CD4-positive, alpha-beta T cell treated with Interferon alpha-2 for 1 hour (primary cell): ENCODE data around the gene PLPPR4.
"Not testable (repeated sequence)": the region's sequence is repeated elsewhere in the genome, so short reads cannot be mapped to it uniquely, and the experiment has no call there.

Experiments
- DNase-seq, 2 donors: peaks; one replicate each; pipeline ENCODE4 v3.0.0-alpha.2; 2020 to 2022

Gene PLPPR4

DNA sequence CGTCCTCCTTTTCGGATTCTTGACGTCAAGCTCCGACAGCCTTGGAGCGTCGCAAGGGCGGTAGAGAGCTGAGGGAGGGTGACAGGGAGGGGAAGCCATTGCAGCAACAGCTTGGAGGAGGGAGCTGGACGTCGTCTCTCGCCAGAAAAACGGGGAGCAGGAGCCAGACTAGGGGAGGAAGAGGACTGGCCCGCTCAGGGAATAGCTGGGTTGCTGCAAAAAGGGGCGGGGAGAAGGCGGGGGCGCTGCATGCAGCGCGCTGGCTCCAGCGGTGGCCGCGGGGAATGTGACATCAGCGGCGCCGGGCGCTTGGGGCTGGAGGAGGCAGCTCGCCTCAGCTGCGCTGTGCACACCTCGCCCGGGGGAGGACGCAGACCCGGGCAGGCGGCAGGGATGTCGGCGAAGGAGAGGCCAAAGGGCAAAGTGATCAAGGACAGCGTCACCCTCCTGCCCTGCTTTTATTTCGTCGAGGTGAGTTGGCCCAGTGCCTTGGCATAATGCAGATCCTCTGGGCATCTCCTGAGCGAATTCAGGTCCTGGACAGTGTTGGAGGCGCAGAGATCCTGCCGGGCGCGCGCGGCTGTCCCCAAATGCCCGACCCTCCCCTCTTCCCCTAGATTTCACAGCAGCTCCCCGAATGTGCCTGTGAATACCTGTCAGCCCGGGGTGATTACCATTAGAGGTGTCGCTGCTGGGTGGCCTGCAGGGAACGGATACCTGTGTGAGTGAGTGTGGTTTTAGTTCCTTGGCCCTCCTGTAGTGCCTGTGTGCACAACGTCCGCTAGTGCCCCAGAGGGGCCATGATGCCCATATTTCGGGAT, at the start of gene PLPPR4:
TSS of gene PLPPR4 (plus strand) at position 292 of the 821 bp plus-strand sequence. CDS start at position 394, 102 bp downstream.
- DNase-seq: no peak

GRCh38 chr1:99216956-99217355, 47.3 kb upstream of the PLPPR4 start:
- no peak for DNase-seq

GRCh38 chr1:99217599-99217998, 46.7 kb upstream of the PLPPR4 start:
- DNase-seq: no peak

GRCh38 chr1:99218572-99218971, 45.7 kb upstream of the PLPPR4 start:
- DNase-seq: no peak

- DNase-seq: no peak
These were observed 45.3 kb upstream of the PLPPR4 start for GRCh38 chr1:99218999-99219398.

DNA sequence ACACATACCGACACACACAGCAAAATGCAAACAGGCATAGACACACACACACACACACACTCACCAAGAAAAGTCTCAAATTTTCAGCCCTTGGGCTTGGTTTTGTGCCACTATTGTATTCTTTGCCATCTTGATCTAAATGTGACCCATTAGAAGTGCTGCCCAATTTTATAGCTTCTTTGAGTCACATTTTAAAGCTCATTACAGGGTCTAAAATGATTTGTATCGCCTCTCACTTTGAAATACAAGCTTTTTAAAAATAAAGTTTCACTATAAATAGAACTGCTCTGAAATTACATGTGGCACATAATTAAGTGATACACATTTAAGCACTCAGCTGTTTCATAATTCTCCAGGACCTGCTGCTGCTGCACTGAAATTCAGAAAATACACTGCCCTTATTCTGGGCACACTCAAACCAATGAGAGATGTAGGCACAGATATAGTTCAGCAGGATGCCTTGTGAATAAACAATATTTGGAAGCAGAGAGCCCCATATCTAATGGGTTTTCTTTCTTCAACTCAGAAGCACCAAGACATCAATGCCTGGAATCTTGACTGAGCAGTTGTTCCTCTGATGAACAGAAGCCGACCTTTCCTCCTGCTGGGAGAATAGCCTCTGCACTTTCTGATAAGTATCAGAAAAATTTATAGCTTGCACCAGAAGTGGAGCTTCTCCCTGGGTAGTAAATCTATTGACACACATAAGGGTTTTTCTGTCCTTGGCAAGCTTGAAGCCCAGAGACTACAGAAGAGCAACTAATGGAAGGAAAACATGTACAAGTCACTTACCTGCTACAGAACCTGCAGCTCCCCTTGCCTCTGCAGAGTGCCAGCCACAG, 37.0 kb upstream of the PLPPR4 start:
- DNase-seq: no peak

DNA sequence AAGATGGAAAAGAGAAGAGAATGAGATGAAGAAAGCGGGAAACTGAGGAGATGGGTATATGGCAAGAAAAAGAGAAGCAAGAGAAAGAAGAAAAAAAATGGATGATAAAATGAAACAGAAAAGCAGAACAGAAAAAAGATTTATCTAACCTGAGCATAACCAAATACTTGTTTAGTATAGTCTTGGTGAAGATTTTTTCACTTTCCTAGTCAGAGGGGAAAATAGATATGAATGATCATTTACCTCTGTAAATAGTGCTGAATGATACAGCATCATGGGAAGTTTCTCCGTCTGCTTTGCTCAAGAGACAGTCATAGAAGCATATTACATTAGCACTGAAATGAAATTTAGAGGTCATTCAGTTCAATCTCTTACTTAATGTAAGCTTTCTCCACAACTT, 36.1 kb upstream of the PLPPR4 start:
- no peak for DNase-seq

DNA sequence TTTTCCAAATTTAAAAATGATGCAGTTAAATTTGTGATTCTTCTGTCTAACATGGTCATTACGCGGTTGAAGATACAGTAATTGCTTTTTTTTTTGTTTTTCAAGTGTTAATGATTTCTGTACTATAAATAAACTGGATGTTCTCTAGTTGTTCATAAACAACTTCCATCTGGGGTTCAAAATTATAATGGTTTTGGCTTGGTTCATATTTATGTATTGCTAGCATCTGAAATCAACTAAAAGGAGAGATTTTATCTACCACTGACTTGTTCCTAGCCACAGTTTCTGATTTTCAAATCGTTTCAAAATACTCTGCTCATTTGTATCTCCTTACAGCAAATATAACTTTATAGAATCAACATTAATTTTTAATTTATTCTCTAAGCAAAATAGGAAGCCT, 35.2 kb upstream of the PLPPR4 start:
- DNase-seq: no peak

DNA sequence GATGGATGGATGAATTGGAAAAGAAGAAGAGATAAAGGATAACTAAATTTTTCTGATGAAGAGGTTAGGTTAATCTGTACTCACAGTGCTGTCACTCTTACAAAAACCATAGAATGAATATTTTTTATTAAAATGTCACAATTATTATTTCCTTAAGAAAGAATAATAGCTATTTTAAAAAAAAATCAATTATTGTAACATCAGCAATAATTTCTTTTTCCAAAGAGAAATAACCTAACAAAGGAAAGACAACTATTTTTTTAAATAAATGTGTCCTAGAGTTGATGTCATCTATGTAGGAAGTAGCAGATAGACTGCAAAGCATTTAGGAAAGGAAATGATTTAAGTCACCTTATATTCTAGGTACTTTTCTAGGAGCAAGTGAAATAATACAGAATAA, 33.6 kb upstream of the PLPPR4 start:
- no peak for DNase-seq

GRCh38 chr1:99232172-99232571, 32.1 kb upstream of the PLPPR4 start:
- no peak for DNase-seq

- DNase-seq: no peak
These were observed 30.8 kb upstream of the PLPPR4 start for GRCh38 chr1:99233446-99233845.

GRCh38 chr1:99236756-99237155, 27.5 kb upstream of the PLPPR4 start:
- no peak for DNase-seq

DNA sequence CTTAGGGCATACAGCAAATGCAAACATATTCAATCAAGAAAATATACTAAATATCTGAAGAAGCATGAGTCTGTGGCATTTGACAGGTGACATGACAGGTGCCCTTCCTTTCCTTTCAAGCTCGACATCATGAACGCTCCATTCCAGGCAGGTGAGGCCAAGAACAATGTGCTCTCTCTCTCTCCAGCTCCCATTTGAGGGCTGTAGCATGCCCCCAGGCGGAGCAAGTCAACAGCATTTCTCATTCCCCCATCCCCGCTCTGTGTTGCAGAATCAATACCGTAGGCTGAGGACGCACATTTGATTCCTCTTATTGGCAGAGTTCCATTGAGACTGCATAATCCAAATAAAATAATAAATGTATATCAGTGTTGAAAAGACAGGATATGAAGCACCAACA, 24.6 kb upstream of the PLPPR4 start:
- no peak for DNase-seq

DNA sequence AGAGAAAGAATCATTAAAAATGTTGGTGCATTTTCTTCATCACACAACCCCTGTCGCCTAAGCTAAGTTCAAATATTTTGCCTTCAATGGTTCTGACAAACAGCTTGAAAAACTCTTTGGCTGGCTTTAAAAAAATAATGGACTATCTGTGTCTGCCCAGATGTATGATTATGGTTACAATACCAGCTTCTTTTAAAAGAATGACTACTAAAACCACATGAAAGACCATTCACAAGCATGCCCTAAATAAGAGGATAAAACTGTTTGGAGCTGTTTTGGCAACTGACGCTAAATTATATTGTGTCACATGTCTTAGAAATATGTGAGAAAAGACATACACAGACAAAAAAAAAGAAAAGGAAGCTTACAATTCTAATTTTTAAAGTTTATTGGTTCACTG, 23.7 kb upstream of the PLPPR4 start:
- no peak for DNase-seq

GRCh38 chr1:99246152-99246551, 18.1 kb upstream of the PLPPR4 start:
- DNase-seq: no peak

DNA sequence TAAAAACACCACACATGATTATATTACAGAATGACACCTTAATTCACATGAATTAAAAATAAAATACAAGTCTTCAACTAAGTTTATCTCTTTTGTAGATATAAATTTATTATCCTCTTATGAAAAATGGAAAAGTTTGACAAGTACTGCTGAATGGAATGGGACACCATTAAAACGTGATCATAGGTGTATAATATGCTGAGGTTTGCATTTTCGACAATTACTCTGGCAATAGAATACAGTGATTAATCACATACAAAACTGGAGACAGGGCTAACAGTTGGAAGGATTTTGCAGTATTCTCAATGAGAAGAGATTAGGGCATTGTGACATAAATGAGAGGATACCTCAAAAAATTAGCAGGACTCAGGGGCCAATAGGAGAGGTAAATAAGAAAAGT, 17.1 kb upstream of the PLPPR4 start:
- no peak for DNase-seq

- no peak for DNase-seq
These were observed 13.6 kb upstream of the PLPPR4 start for GRCh38 chr1:99250728-99251127.

DNA sequence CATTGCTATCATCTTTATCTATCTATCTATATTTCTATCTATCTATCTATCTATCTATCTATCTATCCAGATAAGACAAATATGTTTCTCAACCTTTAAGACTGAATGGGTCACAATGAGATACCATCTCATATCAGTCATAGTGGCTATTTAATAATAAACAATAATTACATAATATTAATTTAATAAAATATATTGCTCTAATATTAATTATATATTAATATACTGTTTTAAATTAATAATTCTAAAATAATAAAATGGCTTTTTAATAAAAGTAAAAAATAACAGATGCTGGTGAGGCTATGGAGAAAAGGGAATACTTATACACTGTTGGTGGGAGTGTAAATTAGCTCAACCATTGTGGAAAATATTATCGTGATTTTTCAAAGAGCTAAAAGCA, 13.0 kb upstream of the PLPPR4 start:
- no peak for DNase-seq

GRCh38 chr1:99252630-99253029, 11.7 kb upstream of the PLPPR4 start:
- no peak for DNase-seq

DNA sequence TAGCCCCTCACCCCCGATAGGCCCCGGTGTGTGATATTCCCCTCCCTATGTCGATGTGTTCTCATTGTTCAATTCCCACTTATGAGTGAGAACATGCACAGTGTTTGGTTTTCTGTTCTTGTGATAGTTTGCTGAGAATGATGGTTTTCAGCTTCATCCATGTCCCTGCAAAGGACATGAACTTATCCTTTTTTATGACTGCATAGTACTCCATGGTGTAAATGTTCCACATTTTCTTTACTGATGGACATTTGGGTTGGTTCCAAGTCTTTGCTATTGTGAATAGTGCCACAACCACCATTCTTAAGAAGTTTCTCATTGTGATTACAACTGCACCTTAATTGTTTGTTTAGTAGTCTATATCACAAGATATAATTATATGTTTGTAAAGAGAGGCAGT, 3.9 kb upstream of the PLPPR4 start:
- not testable (repeated sequence) for DNase-seq

GRCh38 chr1:99265124-99265523, 832 bp downstream of the PLPPR4 start:
- DNase-seq: no peak

DNA sequence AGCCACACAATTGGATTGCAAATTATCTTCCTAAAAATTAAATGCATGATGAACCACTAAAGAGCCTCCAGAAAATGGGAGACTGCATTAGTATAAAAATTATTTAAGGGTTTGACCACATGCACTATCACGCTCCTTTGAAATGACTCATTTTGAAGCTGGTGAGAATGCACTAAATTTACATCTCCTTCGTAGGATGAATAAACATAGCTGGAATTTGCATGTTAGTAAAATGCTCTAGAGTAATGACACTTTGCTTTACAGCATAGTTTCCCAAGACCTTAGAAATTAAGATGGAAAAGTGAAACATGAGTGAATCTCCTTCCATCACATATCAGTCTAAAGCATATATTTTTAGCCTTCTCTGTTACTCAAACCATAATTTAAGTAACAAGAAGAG, 2.4 kb downstream of the PLPPR4 start:
- DNase-seq: no peak

GRCh38 chr1:99268021-99268420, 3.7 kb downstream of the PLPPR4 start:
- no peak for DNase-seq

GRCh38 chr1:99269321-99269720, 5.0 kb downstream of the PLPPR4 start:
- DNase-seq: no peak
